GM12865 (cell line): Measurements from ENCODE around the gene GPSM1.
"Not testable (repeated sequence)": the region's sequence is repeated elsewhere in the genome, so short reads cannot be mapped to it uniquely, and the experiment has no call there.

Experiments
- DNase-seq: peaks from one replicate; pipeline ENCODE4 v3.0.0; 2010; ENCODE audit warnings: low read depth
- H3K4me3 ChIP-seq: 2 replicates; pipeline ENCODE4 v1.5.1; 2011; ENCODE audit warnings: mild to moderate bottlenecking, low read depth, low read length, control low read depth
- CTCF ChIP-seq: IDR thresholded peaks from 2 replicates; pipeline ENCODE4 v1.5.1; 2011; ENCODE audit warnings: low read length, control low read depth, low read depth, inconsistent platforms; ENCODE audit not compliant: insufficient read depth; ENCODE audit errors: missing control alignments

The GPSM1 gene

GRCh38 chr9:136348691-136349090 is 21.4 kb downstream of the GPSM1 start:
- H3K4me3 ChIP-seq: no peak overlapping the region
- DNase-seq: no peak
- TF ChIP-seq CTCF: no peak

- no peak overlapping the region for H3K4me3 ChIP-seq
- DNase-seq: no peak
- TF ChIP-seq CTCF: no peak
Observed at GRCh38 chr9:136349546-136349945, 22.2 kb downstream of the GPSM1 start.

GRCh38 chr9:136351252-136351800 is 24.0 kb downstream of the GPSM1 start:
- no peak for TF ChIP-seq CTCF
- no peak overlapping the region for H3K4me3 ChIP-seq
- DNase-seq: no peak

- DNase-seq, H3K4me3 ChIP-seq: not testable (repeated sequence)
Observed at GRCh38 chr9:136351868-136352267, 24.5 kb downstream of the GPSM1 start.

GRCh38 chr9:136352682-136353081 is 25.3 kb downstream of the GPSM1 start:
- no peak for TF ChIP-seq CTCF
- DNase-seq: no peak

GRCh38 chr9:136353088-136353487 is 25.7 kb downstream of the GPSM1 start:
- no peak overlapping the region for H3K4me3 ChIP-seq
- DNase-seq: no peak
- no peak for TF ChIP-seq CTCF

More at GRCh38 chr9:136352682-136353081, 25.3 kb downstream of the GPSM1 start:
- no peak overlapping the region for H3K4me3 ChIP-seq

- no peak overlapping the region for H3K4me3 ChIP-seq
- no peak for DNase-seq
- TF ChIP-seq CTCF: no peak
Observed at GRCh38 chr9:136353757-136354488, 26.6 kb downstream of the GPSM1 start.
